Measurements from ENCODE around the gene SLC25A21.

SLC25A21 gene

DNA sequence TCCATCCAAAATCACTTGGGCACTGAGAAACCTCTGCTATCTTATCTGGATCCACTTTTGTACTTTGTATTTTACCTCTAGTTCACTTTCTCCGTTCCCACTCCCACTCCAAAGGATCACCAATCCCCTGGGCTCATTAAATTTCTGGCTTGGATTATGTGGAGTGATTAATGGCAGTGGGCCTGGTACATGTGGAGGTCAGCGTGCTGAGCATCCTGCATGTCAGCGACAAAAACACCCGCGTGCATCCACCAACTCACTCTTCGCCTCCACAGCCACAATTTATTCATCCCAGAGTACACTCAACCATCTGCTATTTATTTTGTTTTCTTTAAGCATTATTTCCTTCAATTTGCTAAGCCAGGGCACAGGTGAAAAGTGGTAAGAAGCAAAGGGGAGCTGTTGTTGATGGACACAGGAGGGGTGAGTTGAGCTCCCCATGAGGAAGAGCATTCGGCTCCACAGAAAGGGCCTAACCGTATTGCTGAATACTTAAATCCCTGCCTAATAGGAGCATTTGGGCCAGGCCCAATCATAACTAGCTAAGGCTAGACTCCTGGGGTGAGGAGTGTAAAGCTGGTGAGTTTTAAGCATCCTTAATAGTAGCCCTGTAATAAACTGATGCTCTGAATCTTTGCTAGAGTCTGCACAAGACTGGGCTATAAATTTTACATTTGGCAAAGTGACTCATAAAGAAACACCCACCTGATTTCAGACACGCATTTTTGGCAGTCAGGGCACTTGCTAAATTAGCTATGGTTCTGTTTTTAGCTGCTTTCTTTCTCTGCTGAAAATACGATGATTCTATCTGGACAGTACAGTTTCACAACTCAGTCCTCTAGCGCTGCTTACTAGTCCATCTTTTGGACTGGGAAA is 137.8 kb downstream of the SLC25A21 start:
- no peaks in the 10 kb centered on the region for H3K36me3 ChIP-seq (ENCODE audit: control insufficient read depth in 2 of 2, insufficient read depth in 1 of 2, low read length in 2 of 2)
- H3K27ac ChIP-seq (ENCODE audit: extremely low read depth, low read depth, low read length): peak overlapping the region; percentile 47
- no peaks in the 10 kb centered on the region for H3K9me3 ChIP-seq (ENCODE audit: control insufficient read depth, insufficient read depth, low read depth, low read length)
- CTCF ChIA-PET: interaction anchor here (1.0 to 1.1 kb wide), 2 partner anchors 114 to 116 kb away, joined by 3 to 7 read pairs; no protein-coding TSS in a partner anchor
- H3K4me3 ChIP-seq (ENCODE audit: low read depth, low read length): no peak overlapping the region
- POLR2A ChIA-PET: no interaction called here
- H3K4me1 ChIP-seq (ENCODE audit: control insufficient read depth, insufficient read depth, low read length): peaks cover 19% of the 10 kb centered on the region
- TF ChIP-seq ZBTB20 (tag by site-specific recombination; IDR thresholded peaks at IDR 0.05) (peak; percentile 28; the same call in 1 of the 2 replicates), ZNF10 (tag by site-specific recombination; IDR thresholded peaks at IDR 0.05) (peak; percentile 49; the same call in 1 of the 2 replicates), SP7 (tag by site-specific recombination; IDR thresholded peaks at IDR 0.05) (peak; percentile 95), ZNF561 (tag by site-specific recombination; IDR thresholded peaks at IDR 0.05; ENCODE audit: borderline replicate concordance) (peak; percentile 41; the same call in 1 of the 2 replicates), ZNF514 (tag by site-specific recombination; IDR thresholded peaks at IDR 0.05) (no peak), ZBTB17 (tag by site-specific recombination; IDR thresholded peaks at IDR 0.05) (peak; percentile 90), ZBTB8A (tag by site-specific recombination; IDR thresholded peaks at IDR 0.05) (peak; percentile 41), ZNF423 (tag by site-specific recombination; IDR thresholded peaks at IDR 0.05) (0 out of 2 replicates have a peak, but pooled peaks have one; percentile 14), ZNF777 (tag by site-specific recombination; IDR thresholded peaks at IDR 0.05; ENCODE audit: borderline replicate concordance) (no peak), ZNF521 (tag by site-specific recombination; IDR thresholded peaks at IDR 0.05) (no peak), GFI1B (tag by site-specific recombination; IDR thresholded peaks at IDR 0.05) (0 out of 2 replicates have a peak, but pooled peaks have one; percentile 23), ZNF596 (tag by site-specific recombination; IDR thresholded peaks at IDR 0.05) (0 out of 2 replicates have a peak, but pooled peaks have one; percentile 15), OSR2 (tag by site-specific recombination; IDR thresholded peaks at IDR 0.05) (peak; percentile 91), IKZF3 (tag by site-specific recombination; IDR thresholded peaks at IDR 0.05) (peak; percentile 60), KLF10 (tag by site-specific recombination; IDR thresholded peaks at IDR 0.05) (peak; percentile 51; the same call in 1 of the 2 replicates), ZNF404 (tag by site-specific recombination; IDR thresholded peaks at IDR 0.05) (no peak), KLF8 (tag by site-specific recombination; IDR thresholded peaks at IDR 0.05) (peak; percentile 32; the same call in 1 of the 2 replicates), ZNF529 (tag by site-specific recombination; IDR thresholded peaks at IDR 0.05; ENCODE audit: insufficient replicate concordance) (no peak), ZNF239 (tag by site-specific recombination; IDR thresholded peaks at IDR 0.05) (no peak), ZNF2 (tag by site-specific recombination; IDR thresholded peaks at IDR 0.05) (0 out of 2 replicates have a peak, but pooled peaks have one; percentile 25), FEZF1 (tag by site-specific recombination; IDR thresholded peaks at IDR 0.05) (peak; percentile 91), EGR2 (tag by site-specific recombination; IDR thresholded peaks at IDR 0.05; ENCODE audit: low read depth) (peak; percentile 86), ZNF302 (tag by site-specific recombination; IDR thresholded peaks at IDR 0.05; ENCODE audit: low read depth) (no peak), ZNF843 (tag by site-specific recombination; IDR thresholded peaks at IDR 0.05) (peak; percentile 82), YY2 (tag by site-specific recombination; IDR thresholded peaks at IDR 0.05) (no peak), ZNF629 (tag by site-specific recombination; IDR thresholded peaks at IDR 0.05) (peak; percentile 66)
- TF ChIP-seq, protein P1, sequence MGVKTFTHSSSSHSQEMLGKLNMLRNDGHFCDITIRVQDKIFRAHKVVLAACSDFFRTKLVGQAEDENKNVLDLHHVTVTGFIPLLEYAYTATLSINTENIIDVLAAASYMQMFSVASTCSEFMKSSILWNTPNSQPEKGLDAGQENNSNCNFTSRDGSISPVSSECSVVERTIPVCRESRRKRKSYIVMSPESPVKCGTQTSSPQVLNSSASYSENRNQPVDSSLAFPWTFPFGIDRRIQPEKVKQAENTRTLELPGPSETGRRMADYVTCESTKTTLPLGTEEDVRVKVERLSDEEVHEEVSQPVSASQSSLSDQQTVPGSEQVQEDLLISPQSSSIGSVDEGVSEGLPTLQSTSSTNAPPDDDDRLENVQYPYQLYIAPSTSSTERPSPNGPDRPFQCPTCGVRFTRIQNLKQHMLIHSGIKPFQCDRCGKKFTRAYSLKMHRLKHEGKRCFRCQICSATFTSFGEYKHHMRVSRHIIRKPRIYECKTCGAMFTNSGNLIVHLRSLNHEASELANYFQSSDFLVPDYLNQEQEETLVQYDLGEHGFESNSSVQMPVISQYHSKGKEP (tag by site-specific recombination; IDR thresholded peaks at IDR 0.05): peak; percentile 57; the same call in 1 of the 2 replicates
- TF ChIP-seq, protein P2, sequence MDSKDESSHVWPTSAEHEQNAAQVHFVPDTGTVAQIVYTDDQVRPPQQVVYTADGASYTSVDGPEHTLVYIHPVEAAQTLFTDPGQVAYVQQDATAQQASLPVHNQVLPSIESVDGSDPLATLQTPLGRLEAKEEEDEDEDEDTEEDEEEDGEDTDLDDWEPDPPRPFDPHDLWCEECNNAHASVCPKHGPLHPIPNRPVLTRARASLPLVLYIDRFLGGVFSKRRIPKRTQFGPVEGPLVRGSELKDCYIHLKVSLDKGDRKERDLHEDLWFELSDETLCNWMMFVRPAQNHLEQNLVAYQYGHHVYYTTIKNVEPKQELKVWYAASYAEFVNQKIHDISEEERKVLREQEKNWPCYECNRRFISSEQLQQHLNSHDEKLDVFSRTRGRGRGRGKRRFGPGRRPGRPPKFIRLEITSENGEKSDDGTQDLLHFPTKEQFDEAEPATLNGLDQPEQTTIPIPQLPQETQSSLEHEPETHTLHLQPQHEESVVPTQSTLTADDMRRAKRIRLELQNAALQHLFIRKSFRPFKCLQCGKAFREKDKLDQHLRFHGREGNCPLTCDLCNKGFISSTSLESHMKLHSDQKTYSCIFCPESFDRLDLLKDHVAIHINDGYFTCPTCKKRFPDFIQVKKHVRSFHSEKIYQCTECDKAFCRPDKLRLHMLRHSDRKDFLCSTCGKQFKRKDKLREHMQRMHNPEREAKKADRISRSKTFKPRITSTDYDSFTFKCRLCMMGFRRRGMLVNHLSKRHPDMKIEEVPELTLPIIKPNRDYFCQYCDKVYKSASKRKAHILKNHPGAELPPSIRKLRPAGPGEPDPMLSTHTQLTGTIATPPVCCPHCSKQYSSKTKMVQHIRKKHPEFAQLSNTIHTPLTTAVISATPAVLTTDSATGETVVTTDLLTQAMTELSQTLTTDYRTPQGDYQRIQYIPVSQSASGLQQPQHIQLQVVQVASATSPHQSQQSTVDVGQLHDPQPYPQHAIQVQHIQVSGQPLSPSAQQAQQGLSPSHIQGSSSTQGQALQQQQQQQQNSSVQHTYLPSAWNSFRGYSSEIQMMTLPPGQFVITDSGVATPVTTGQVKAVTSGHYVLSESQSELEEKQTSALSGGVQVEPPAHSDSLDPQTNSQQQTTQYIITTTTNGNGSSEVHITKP (tag by site-specific recombination; IDR thresholded peaks at IDR 0.05): peak; percentile 54
- TF ChIP-seq, protein P3, sequence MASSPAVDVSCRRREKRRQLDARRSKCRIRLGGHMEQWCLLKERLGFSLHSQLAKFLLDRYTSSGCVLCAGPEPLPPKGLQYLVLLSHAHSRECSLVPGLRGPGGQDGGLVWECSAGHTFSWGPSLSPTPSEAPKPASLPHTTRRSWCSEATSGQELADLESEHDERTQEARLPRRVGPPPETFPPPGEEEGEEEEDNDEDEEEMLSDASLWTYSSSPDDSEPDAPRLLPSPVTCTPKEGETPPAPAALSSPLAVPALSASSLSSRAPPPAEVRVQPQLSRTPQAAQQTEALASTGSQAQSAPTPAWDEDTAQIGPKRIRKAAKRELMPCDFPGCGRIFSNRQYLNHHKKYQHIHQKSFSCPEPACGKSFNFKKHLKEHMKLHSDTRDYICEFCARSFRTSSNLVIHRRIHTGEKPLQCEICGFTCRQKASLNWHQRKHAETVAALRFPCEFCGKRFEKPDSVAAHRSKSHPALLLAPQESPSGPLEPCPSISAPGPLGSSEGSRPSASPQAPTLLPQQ (tag by site-specific recombination; IDR thresholded peaks at IDR 0.05): 0 out of 2 replicates have a peak, but pooled peaks have one; percentile 15
- TF ChIP-seq, protein P4, sequence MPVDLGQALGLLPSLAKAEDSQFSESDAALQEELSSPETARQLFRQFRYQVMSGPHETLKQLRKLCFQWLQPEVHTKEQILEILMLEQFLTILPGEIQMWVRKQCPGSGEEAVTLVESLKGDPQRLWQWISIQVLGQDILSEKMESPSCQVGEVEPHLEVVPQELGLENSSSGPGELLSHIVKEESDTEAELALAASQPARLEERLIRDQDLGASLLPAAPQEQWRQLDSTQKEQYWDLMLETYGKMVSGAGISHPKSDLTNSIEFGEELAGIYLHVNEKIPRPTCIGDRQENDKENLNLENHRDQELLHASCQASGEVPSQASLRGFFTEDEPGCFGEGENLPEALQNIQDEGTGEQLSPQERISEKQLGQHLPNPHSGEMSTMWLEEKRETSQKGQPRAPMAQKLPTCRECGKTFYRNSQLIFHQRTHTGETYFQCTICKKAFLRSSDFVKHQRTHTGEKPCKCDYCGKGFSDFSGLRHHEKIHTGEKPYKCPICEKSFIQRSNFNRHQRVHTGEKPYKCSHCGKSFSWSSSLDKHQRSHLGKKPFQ (tag by site-specific recombination; IDR thresholded peaks at IDR 0.05): peak; percentile 59; the same call in 1 of the 2 replicates
